HG02973 (cell line): Measurements from ENCODE around the gene CALD1.

Source experiments
- ATAC-seq: cut with Tn5 transposase; IDR thresholded peaks from one replicate; pipeline ENCODE4 v1.9.1; 2021; ENCODE audit warnings: moderate library complexity; ENCODE audit not compliant: unreplicated experiment

CALD1 gene

DNA sequence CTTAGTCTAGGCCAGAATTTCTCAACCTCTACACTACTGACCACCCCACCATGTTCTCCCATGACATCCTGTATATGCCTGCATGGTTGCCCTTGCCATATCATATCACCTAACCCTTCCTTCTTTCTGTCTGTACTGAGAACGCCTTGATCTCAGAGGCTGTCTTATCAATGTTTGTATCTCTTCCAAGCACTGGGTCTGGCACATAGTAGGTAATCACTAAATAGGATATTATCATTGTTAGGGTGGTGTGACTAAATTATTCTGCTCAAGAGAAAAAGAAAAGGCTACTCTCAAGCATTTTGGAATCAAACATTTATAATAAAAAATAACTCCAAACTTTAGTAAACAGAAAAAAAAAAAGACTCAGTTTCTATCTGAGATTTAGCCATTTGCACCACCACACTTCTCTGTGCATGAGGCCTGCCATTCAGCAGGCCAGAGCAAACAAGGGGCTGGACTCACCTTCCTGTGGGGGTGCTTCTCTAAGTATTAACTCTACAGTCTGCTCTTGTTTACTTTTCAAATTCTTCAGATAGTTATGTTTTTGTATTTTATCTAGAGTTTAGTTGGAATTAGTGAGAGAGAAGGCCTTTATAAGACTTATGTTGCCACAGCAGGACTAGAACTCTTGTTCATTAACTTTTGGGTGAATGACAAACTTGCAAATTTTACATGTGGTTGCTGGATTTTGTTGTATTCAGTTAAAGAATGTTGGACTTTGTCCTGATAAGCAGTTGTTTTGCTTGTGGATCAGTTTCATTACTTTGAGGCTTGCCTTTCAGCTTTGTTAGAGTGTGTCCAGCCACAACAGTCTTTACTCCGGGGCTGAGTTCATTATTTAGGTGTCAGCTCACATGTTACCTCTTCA lies 212.3 kb downstream of the CALD1 start:
- no peak for ATAC-seq

DNA sequence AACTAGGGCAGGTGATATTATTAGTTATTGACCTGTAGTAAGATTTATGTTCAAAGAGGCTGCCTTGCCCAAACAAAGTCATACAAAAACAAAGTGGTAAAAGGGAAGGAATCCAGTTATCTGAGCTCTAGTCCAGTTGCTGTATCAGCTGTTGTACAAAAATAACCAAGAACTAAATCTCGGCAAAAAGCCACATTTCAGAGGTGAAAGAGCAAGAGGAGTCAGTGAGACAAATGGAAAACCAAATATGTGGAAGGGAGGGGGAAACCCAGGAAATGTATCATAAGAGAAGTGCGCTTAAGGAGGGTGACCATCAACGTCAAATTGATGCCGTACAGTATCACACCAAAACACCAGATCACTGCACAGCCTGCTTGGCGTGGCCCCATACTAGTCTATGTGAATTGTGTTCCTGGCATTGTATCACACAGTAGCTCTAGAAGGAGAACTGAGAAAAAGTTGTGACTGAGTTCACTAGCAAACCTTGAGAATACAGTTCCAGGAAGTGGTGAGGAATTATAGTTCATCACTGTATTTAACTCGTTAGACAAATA lies 213.3 kb downstream of the CALD1 start:
- peak; percentile 65 for ATAC-seq

DNA sequence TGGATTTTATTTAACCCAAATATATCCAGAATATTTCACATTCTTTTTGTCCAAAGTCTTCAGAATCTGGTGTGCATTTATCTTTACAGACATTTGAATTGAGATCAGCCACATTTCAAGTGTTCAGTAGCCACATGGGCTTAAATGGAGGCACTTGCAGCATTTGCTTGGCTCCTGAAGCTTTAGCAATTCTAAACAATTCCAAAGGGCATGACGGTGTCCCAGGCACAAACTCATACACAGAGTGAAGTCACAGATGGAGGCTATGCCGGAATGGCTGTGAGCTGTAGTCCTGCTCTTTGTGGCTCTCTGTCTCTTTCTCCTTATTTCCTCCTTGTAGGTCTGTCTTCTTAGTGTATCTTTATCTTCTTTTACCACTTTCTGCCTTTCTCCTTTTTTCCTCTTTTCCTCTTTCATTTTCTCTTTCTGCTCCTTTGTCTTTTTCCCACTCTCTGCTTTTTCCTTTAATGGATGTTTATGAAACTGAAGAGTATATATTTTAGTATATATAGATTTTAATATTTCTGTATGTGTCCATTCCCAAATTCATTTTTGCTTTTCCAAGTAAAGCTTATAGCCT lies 214.5 kb downstream of the CALD1 start:
- no peak for ATAC-seq

DNA sequence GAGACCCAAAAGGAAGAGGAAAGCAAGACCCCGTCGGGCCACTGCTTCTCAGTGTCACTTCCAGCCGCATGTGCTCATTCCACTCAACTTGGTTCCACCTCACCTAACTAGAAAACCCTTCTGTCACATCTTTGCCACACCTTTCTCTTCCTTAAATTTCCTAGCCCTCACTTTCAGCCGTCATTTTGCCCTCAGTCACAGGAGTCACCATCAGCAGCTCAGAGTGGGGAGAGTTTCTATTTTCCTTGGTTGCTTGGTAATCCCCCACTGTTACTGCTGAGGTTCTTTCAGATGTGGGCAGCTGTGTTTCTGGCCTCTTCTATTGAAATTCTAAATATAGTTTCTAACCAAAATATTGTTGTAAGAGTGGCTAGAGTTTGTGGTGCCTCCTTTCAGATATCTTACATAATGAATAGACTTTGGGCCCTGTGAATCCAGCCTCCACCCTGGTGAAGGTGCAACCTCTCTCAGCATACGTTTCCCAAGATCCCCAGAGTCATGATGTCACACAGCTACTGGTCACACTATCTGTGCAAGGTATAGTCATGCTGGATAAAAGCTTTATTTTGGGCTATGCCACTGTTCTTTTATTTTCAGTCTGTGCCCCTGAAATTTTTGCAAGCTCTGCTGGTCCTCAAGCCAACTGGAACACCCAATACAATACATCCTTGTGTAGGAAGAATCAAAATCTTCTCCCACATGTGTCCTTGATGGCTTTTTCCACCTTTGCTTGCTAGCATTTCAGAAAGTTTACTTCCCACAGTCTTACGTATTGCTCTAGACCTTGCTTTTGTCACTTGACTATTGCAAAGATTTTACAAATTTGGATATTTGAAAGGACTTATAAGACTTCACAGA lies 216.0 kb downstream of the CALD1 start:
- peak; percentile 42 for ATAC-seq

DNA sequence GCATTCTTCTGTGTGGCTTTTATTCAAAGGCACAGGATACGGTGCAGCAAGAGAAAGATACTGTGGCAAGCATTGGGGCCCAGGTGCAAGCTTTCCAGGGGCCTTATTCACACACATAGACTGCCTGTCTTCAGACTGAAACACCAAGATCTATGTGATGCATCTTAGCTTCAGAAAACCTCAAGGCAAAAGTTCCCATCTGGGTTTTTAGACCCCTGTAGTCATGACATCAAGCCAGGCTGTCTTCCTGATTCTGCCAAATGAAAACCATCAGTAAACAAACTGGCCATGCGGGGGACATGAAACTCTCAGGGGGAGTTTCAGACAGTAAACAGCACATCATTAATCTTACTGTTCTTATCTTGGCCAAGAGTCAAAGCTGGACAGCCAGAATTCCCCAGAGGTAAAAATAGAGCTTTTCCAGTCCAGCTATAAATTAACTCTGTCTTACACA lies 216.7 kb downstream of the CALD1 start:
- ATAC-seq, result peak; percentile 33

DNA sequence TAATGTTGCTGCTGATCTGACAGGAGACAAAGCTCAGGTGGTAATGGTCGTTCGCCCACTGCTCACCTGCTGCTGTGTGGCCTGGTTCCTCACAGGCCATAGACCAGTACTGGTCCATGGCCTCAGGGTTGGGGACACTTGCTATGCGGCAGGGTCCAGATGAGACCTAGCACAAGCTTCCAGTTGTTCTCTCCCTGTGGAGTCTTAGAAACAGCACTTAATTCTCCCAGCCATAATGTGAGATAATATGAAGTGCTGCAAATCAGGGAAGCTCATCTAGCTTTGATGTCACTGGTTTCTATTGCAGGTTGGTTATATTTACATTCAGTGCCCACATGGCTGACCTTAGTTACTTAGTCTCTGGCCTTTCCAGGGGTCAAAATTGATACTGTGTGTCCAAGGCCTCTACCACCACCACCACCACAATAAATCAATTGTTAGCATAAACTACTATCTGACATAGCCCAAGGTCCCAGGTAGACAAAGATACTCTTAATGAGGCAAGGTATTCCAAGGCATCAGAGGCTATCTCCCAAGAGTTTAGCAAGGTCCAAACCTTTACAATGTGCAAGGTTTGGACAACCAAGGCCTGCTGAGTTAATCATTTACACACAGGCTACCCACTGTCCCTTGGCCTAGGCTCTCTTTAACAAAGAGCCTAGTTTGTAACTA lies 217.9 kb downstream of the CALD1 start:
- no peak for ATAC-seq

DNA sequence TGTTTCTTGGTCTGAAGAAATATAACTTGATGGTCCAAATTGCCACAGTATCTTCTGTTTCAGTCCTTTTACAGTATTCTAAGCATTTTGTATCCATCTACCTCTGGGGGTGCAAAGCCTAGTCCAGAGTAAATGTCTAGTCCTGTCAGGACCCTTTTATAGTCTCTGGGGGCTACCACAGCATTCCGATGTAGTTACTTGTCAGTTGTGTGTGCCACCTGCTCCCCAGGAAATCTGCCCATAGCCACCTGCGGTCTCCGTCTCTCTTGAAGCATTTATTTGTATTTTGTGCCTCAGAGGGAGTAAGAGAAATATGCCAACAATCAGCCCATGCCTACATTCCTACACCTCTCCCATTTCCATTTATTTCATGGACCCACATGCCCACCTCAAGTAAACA lies 219.7 kb downstream of the CALD1 start:
- ATAC-seq, result no peak

DNA sequence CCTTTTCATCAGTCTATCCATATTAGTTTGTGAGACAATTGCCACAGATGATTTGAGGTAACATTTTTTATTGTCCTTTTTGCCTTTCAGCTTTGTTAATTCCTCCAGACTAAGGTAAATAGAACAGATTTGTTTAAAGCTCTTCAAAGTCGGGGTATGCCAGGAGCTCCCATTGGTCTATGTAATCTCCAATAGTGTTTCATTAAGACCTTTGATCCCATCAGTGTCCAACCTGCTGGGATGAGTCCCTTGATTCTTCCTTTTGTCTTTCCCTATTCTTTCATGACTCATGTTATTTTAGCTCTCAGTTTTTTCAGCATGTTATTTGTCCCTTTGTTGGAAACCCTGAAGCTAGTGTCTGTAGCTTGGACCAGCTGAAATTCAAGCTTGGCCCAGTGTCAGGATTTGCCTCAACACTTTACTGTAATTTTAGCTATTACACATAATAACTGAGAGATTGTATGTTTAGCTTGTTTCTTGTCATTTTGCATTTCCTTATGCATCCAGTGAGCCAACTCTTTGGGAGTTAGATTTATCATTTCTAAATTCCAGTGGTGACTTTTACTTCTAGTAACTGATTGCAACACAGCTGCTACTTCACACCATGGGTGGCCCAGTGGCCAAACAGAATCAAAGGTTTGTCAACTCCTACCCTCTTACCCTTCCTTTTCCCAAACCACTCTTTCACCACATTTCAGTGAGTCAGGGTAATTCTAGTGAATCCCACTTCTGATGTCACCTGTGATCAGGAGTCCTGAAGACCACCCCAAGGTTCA lies 222.1 kb downstream of the CALD1 start:
- ATAC-seq, result no peak

DNA sequence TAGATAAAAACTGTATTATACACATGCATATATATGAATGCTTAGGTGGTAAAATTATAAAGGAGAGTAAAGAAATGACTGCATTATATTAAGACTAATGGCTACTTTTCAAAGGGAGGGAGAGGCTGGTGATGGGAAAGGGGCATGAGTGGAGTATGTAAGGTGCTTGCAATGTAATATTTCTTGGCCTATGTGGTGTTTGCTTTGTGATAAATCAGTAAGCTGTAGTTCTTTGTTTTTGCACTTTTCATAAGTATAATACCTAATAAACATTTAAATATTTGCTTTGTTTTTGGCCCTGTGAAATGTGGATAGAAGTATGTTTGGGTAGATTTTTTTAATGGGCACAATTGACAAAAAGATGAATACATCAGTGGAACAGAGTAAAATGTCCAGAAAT lies 232.8 kb downstream of the CALD1 start:
- no peak for ATAC-seq
